ENCODE results near the gene AUH.

DNA sequence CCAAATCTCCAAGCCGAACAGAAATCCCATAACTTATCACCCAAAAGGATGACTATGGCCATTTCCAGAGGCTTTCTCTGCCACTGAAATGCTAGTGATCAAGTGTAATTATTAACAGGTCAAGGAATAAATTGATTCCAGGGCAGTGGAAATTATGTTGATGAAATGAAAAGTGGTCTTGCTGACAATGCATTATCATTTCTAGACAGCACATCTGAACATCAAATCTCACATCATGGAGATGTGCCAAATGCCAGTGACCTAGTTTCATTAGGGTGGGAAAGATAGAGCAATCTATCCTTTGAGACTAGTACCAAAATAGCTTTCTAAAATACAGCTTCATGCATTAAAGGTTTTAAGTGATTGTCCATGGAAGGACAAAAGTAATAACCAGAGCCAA, 86.1 kb downstream of the AUH start:
- TF ChIP-seq CTCF (IDR thresholded peaks at IDR 0.05) (no peak), POLR2A (IDR thresholded peaks at IDR 0.05) (no peak), POLR2AphosphoS5 (IDR thresholded peaks at IDR 0.05) (no peak)
